Panc1 (cell line): ENCODE measurements around the gene CDYL2. TPM values are rescaled to one million over a fixed set of nuclear protein-coding genes. Genes with fewer than 3 reads are reported as not detected.

ENCODE experiments used
- ATAC-seq: fragments of 200-7000 bp; cut with Tn5 transposase; 2 replicates; pipeline ENCODE4 v1.9.1; 2020; ENCODE audit warnings: mild to moderate bottlenecking, moderate library complexity
- BruUV-seq: library from RNA; stranded (reverse); fragments of 400-500 nt; replicated peaks from 2 replicates; lab custom pipeline; 2021; lab: Mats Ljungman, UMichigan
- CTCF ChIA-PET: fragments of 300-600 bp; sonication (Branson Sonifier 250); formaldehyde crosslinking; loops from one replicate; lab custom pipeline; 2022; ENCODE audit warnings: antibody characterized with exemption; lab: Charles Lee
- POLR2A ChIA-PET: fragments of 300-600 bp; sonication (Branson Sonifier 250); formaldehyde crosslinking; loops from one replicate; lab custom pipeline; 2022; ENCODE audit warnings: antibody characterized with exemption; lab: Charles Lee
- DNase-seq: peaks from one replicate; pipeline ENCODE4 v3.0.0-alpha.2; 2010; ENCODE audit warnings: low read depth, low spot score
- H3K27ac ChIP-seq: 2 replicates; pipeline ENCODE4 v1.5.1; 2011; ENCODE audit warnings: mild to moderate bottlenecking, low read length, inconsistent platforms
- H3K27me3 ChIP-seq: fragments of 200-500 bp; sonication (Bioruptor generic); 2 replicates; pipeline ENCODE4 v1.6.0; 2014; ENCODE audit warnings: low read length, inconsistent platforms; ENCODE audit not compliant: control insufficient read depth, insufficient read depth
- H3K36me3 ChIP-seq: fragments of 200-500 bp; sonication (Bioruptor generic); 2 replicates; pipeline ENCODE4 v1.5.1; 2014; ENCODE audit warnings: inconsistent platforms, mild to moderate bottlenecking, low read length, moderate library complexity; ENCODE audit not compliant: control insufficient read depth, insufficient read depth
- H3K4me1 ChIP-seq: 2 replicates; pipeline ENCODE4 v1.5.1; 2011; ENCODE audit warnings: inconsistent platforms, mild to moderate bottlenecking, low read length, moderate library complexity; ENCODE audit not compliant: control insufficient read depth, insufficient read depth
- H3K4me3 ChIP-seq, 2 experiments: 2 replicates each; pipeline ENCODE4 v1.5.1; 2011 to 2012; ENCODE audit warnings: low read depth in 2 of 2, low read length in 2 of 2, mild to moderate bottlenecking in 2 of 2, inconsistent platforms in 1 of 2, moderate library complexity in 1 of 2
- H3K9me3 ChIP-seq: fragments of 200-500 bp; sonication (Bioruptor generic); 2 replicates; pipeline ENCODE4 v1.5.1; 2014; ENCODE audit warnings: low read depth, mild to moderate bottlenecking, inconsistent platforms, low read length, moderate library complexity; ENCODE audit not compliant: control insufficient read depth, insufficient read depth
- CTCF ChIP-seq: fragments of 450-650 bp; IDR thresholded peaks from 2 replicates; pipeline ENCODE4 v1.5.1; 2017; ENCODE audit warnings: mild to moderate bottlenecking
- POLR2AphosphoS5 ChIP-seq: IDR thresholded peaks from 2 replicates; pipeline ENCODE4 v1.6.1; 2012; ENCODE audit warnings: mild to moderate bottlenecking, low read depth, low read length, moderate library complexity
- SIN3A ChIP-seq: IDR thresholded peaks from 2 replicates; pipeline ENCODE4 v1.6.1; 2012; ENCODE audit warnings: low read depth, mild to moderate bottlenecking, low read length, moderate library complexity, borderline replicate concordance; ENCODE audit not compliant: insufficient read depth
- TCF7L2 ChIP-seq: IDR thresholded peaks from 2 replicates; pipeline ENCODE4 v1.6.1; 2011; ENCODE audit warnings: mild to moderate bottlenecking, low read depth, low read length, inconsistent platforms
- in situ Hi-C: cut with HindIII; loops from 2 replicates; pipeline ENCODE4 v1.10.0; 2016; ENCODE audit warnings: low sequenced_read_pairs, low pct_unique_long_range_greater_than_20kb
- intact Hi-C: fragments of 100-400 bp; cut with micrococcal nuclease; formaldehyde crosslinking; loops from one replicate; pipeline ENCODE4 v1.10.0; 2022; ENCODE audit not compliant: unreplicated experiment
- total RNA-seq: library from RNA; stranded (reverse); gene quantifications from one replicate; pipeline ENCODE4 v1.2.1, GENCODE V29; 2021; ENCODE audit not compliant: unreplicated experiment
- TF ChIP-seq, protein P1 (sequence below), 2 experiments: IDR thresholded peaks; 2 replicates each; pipeline ENCODE4 v1.6.1; 2011 to 2012; ENCODE audit warnings: low read depth in 2 of 2, control low read depth in 1 of 2, low read length in 1 of 2, mild to moderate bottlenecking in 1 of 2, moderate library complexity in 1 of 2; ENCODE audit not compliant: insufficient read depth in 1 of 2

CDYL2 gene
- total RNA-seq, 1 experiment from 2014 or later, result 6.1 TPM

GRCh38 chr16:80689487-80689886 lies 114.9 kb downstream of the CDYL2 start:
- no peak for TF ChIP-seq CTCF
- Histone ChIP-seq H3K4me3 (no peak overlapping the region), H3K27me3 (no peaks in the 10 kb centered on the region), H3K4me1 (no peaks in the 10 kb centered on the region), H3K27ac (no peak overlapping the region), H3K9me3 (no peaks in the 10 kb centered on the region), H3K36me3 (no peaks in the 10 kb centered on the region)
- ChIA-PET POLR2A (no interaction called here), CTCF (no interaction called here)
- DNase-seq (no peak), ATAC-seq (no peak)
- intact Hi-C loops, result no loop called here
- no TSS peak for BruUV-seq
- in situ Hi-C loops, result no loop called here

DNA sequence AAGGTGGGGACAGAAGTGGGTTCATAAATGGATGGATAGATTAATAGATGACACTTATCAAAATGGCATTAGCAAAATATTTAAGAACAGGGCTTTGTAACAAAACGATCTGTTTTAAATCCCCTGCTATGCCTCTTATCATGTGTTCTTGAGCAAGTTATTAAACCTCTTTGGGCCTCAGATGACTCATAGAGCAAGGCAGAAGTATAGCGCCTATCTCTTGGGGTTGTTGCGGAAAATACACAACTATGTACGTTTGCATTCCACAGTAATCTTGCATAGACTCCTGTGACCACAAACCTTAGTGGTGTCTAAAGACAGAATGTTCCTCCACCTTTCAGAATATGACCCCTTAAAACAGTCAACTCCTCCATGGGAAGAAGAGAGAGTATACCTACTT lies 116.8 kb downstream of the CDYL2 start:
- Histone ChIP-seq H3K27me3 (no peaks in the 10 kb centered on the region), H3K27ac (no peak overlapping the region), H3K36me3 (no peaks in the 10 kb centered on the region), H3K9me3 (no peaks in the 10 kb centered on the region), H3K4me3 (no peak overlapping the region), H3K4me1 (no peaks in the 10 kb centered on the region)
- DNase-seq (no peak), ATAC-seq (no peak)
- in situ Hi-C loops, result no loop called here
- no TSS peak for BruUV-seq
- CTCF ChIA-PET, result no interaction called here
- POLR2A ChIA-PET, result no interaction called here
- intact Hi-C loops, result no loop called here
- TF ChIP-seq CTCF (no peak), SIN3A (no peak), POLR2AphosphoS5 (no peak), TCF7L2 (no peak)
- TF ChIP-seq, protein P1, sequence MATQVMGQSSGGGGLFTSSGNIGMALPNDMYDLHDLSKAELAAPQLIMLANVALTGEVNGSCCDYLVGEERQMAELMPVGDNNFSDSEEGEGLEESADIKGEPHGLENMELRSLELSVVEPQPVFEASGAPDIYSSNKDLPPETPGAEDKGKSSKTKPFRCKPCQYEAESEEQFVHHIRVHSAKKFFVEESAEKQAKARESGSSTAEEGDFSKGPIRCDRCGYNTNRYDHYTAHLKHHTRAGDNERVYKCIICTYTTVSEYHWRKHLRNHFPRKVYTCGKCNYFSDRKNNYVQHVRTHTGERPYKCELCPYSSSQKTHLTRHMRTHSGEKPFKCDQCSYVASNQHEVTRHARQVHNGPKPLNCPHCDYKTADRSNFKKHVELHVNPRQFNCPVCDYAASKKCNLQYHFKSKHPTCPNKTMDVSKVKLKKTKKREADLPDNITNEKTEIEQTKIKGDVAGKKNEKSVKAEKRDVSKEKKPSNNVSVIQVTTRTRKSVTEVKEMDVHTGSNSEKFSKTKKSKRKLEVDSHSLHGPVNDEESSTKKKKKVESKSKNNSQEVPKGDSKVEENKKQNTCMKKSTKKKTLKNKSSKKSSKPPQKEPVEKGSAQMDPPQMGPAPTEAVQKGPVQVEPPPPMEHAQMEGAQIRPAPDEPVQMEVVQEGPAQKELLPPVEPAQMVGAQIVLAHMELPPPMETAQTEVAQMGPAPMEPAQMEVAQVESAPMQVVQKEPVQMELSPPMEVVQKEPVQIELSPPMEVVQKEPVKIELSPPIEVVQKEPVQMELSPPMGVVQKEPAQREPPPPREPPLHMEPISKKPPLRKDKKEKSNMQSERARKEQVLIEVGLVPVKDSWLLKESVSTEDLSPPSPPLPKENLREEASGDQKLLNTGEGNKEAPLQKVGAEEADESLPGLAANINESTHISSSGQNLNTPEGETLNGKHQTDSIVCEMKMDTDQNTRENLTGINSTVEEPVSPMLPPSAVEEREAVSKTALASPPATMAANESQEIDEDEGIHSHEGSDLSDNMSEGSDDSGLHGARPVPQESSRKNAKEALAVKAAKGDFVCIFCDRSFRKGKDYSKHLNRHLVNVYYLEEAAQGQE (IDR thresholded peaks at IDR 0.05; ENCODE audit: insufficient read depth in 1 of 2, low read depth in 2 of 2, low read length in 1 of 2), result no peak

GRCh38 chr16:80684906-80685305 lies 119.5 kb downstream of the CDYL2 start:
- H3K4me1 ChIP-seq, result no peaks in the 10 kb centered on the region
- TF ChIP-seq CTCF, result no peak
- no peak for TF ChIP-seq SIN3A
- TF ChIP-seq POLR2AphosphoS5, result no peak
- TF ChIP-seq, protein P1 (IDR thresholded peaks at IDR 0.05; ENCODE audit: insufficient read depth in 1 of 2, low read depth in 2 of 2, low read length in 1 of 2), result no peak
- no peak for TF ChIP-seq TCF7L2
- CTCF ChIA-PET, result no interaction called here
- ATAC-seq (no peak), DNase-seq (no peak)
- H3K27me3 ChIP-seq, result no peaks in the 10 kb centered on the region
- in situ Hi-C loops, result no loop called here
- H3K27ac ChIP-seq, result no peak overlapping the region
- no peaks in the 10 kb centered on the region for H3K36me3 ChIP-seq
- H3K9me3 ChIP-seq, result no peaks in the 10 kb centered on the region
- H3K4me3 ChIP-seq, result no peak overlapping the region
- intact Hi-C loops, result no loop called here
- POLR2A ChIA-PET, result no interaction called here
- BruUV-seq, result no TSS peak
